Kidney epithelial cell (primary cell): ENCODE measurements around the gene BAIAP2L2. TPM values are rescaled to one million over a fixed set of nuclear protein-coding genes. Genes with fewer than 3 reads are reported as not detected.

Experiments
- DNase-seq: peaks from one replicate; pipeline ENCODE4 v3.0.0-alpha.2; 2010; ENCODE audit warnings: low read depth
- H3K27me3 ChIP-seq: 2 replicates; pipeline ENCODE4 v1.6.0; 2011; ENCODE audit warnings: low read length; ENCODE audit not compliant: control insufficient read depth, insufficient read depth
- H3K36me3 ChIP-seq: 2 replicates; pipeline ENCODE4 v1.5.1; 2011; ENCODE audit warnings: low read length; ENCODE audit not compliant: control insufficient read depth, insufficient read depth
- H3K4me3 ChIP-seq: 2 replicates; pipeline ENCODE4 v1.5.1; 2011; ENCODE audit warnings: low read depth, mild to moderate bottlenecking, control low read depth, low read length
- CTCF ChIP-seq: IDR thresholded peaks from 2 replicates; pipeline ENCODE4 v1.5.1; 2011; ENCODE audit warnings: mild to moderate bottlenecking, moderate library complexity, low read length, control low read depth, inconsistent platforms; ENCODE audit not compliant: insufficient read depth, poor library complexity, severe bottlenecking
- total RNA-seq: library from RNA; depleted of rRNA; stranded (reverse); fragments of >200 nt; gene quantifications from 2 replicates; pipeline ENCODE4 v1.2.3, GENCODE V29; 2015

The BAIAP2L2 gene
- total RNA-seq, 1 donor from 2014 or later: 4.1 TPM

- Histone ChIP-seq H3K36me3 (no peaks in the 10 kb centered on the region), H3K27me3 (peaks cover 43% of the 10 kb centered on the region), H3K4me3 (no peak overlapping the region)
- no peak for TF ChIP-seq CTCF
- no peak for DNase-seq
Measured at GRCh38 chr22:38085501-38085900, 25.0 kb downstream of the BAIAP2L2 start.

GRCh38 chr22:38085056-38085455 is 25.4 kb downstream of the BAIAP2L2 start:
- TF ChIP-seq CTCF: no peak
- no peak overlapping the region for H3K4me3 ChIP-seq
- peaks cover 47% of the 10 kb centered on the region for H3K27me3 ChIP-seq
- DNase-seq: no peak
- no peaks in the 10 kb centered on the region for H3K36me3 ChIP-seq

GRCh38 chr22:38083931-38084631 is 26.4 kb downstream of the BAIAP2L2 start, which contains the start of gene SLC16A8:
TSS of gene SLC16A8 (minus strand) at chr22:38084184. CDS start at chr22:38082873, 1,311 bp downstream.
- no peak for DNase-seq
- peaks cover 43% of the 10 kb centered on the region for H3K27me3 ChIP-seq
- TF ChIP-seq CTCF: no peak
- H3K4me3 ChIP-seq: no peak within 1 kb of the TSS
- H3K36me3 ChIP-seq: no peaks in the 10 kb centered on the region

GRCh38 chr22:38082986-38083710 is 27.3 kb downstream of the BAIAP2L2 start:
- DNase-seq: no peak
- no peak for TF ChIP-seq CTCF
- Histone ChIP-seq H3K27me3 (peaks cover 37% of the 10 kb centered on the region), H3K4me3 (no peak overlapping the region), H3K36me3 (no peaks in the 10 kb centered on the region)

- no peak for TF ChIP-seq CTCF
- DNase-seq: no peak
- H3K4me3 ChIP-seq: no peak overlapping the region
- peaks cover 37% of the 10 kb centered on the region for H3K27me3 ChIP-seq
- no peaks in the 10 kb centered on the region for H3K36me3 ChIP-seq
Measured at GRCh38 chr22:38081941-38082828, 28.3 kb downstream of the BAIAP2L2 start.
